Hindlimb muscle (tissue), 1 donor: Measurements from ENCODE around the gene GRIK1. TPM values are rescaled to one million over a fixed set of nuclear protein-coding genes. Genes with fewer than 3 reads are reported as not detected.
A peak's percentile ranks its signal among the peaks of the same experiment; 100 is the strongest.

ENCODE experiments used
- DNase-seq: peaks from one replicate; pipeline ENCODE4 v3.0.0-alpha.2; 2013
- polyA plus RNA-seq: library from polyadenylated mRNA; unstranded; fragments of 120-200 nt; gene quantifications from one replicate; pipeline ENCODE4 v1.2.1, GENCODE V29; 2013; ENCODE audit not compliant: insufficient read length

GRIK1 gene
- polyA plus RNA-seq, 1 donor = 0.49 TPM

GRCh38 chr21:29777160-29777559 lies 162.6 kb downstream of the GRIK1 start:
- no peak for DNase-seq

GRCh38 chr21:29775462-29775861 lies 164.3 kb downstream of the GRIK1 start:
- no peak for DNase-seq

- no peak for DNase-seq
These were observed 168.2 kb downstream of the GRIK1 start for GRCh38 chr21:29771491-29772066.

GRCh38 chr21:29763674-29764073 lies 176.1 kb downstream of the GRIK1 start:
- DNase-seq = no peak

GRCh38 chr21:29762570-29763082 lies 177.2 kb downstream of the GRIK1 start:
- DNase-seq = no peak

- no peak for DNase-seq
These were observed 186.6 kb downstream of the GRIK1 start for GRCh38 chr21:29753216-29753615.

GRCh38 chr21:29751473-29752185 lies 188.2 kb downstream of the GRIK1 start:
- DNase-seq = no peak

GRCh38 chr21:29749957-29750356 lies 189.8 kb downstream of the GRIK1 start:
- no peak for DNase-seq

GRCh38 chr21:29749223-29749622 lies 190.6 kb downstream of the GRIK1 start:
- DNase-seq = no peak

- peak; percentile 21 for DNase-seq
These were observed 191.2 kb downstream of the GRIK1 start for GRCh38 chr21:29748391-29749167.

- no peak for DNase-seq
These were observed 198.0 kb downstream of the GRIK1 start for GRCh38 chr21:29741761-29742160.

- DNase-seq = no peak
These were observed 200.6 kb downstream of the GRIK1 start for GRCh38 chr21:29739176-29739575.

GRCh38 chr21:29738730-29739129 lies 201.1 kb downstream of the GRIK1 start:
- no peak for DNase-seq

GRCh38 chr21:29737186-29737585 lies 202.6 kb downstream of the GRIK1 start:
- DNase-seq = peak; percentile 40

- no peak for DNase-seq
These were observed 209.5 kb downstream of the GRIK1 start for GRCh38 chr21:29730281-29730680.

- DNase-seq = no peak
These were observed 213.8 kb downstream of the GRIK1 start for GRCh38 chr21:29726044-29726443.

- DNase-seq = no peak
These were observed 214.6 kb downstream of the GRIK1 start for GRCh38 chr21:29725025-29725736.

GRCh38 chr21:29721964-29722363 lies 217.8 kb downstream of the GRIK1 start:
- DNase-seq = no peak

GRCh38 chr21:29721221-29721620 lies 218.6 kb downstream of the GRIK1 start:
- DNase-seq = no peak

- no peak for DNase-seq
These were observed 220.3 kb downstream of the GRIK1 start for GRCh38 chr21:29719521-29719920.

- no peak for DNase-seq
These were observed 221.5 kb downstream of the GRIK1 start for GRCh38 chr21:29718081-29718815.

- DNase-seq = no peak
These were observed 222.1 kb downstream of the GRIK1 start for GRCh38 chr21:29717659-29718058.
